Spleen (tissue), 7 donors: ENCODE results near the gene PRR7.

Experiments
- CTCF ChIP-seq, 11 experiments: fragments of 200-600 bp in 7 of 11; fragments of 450-650 bp in 4 of 11; sonication (generic) in 4 of 11; IDR thresholded peaks in 8 of 11; conservative IDR thresholded peaks in 3 of 11; 1 replicate in 7 of 11; 2 replicates in 4 of 11; pipeline versions ENCODE4 v1.4.0 to v1.8.0; 2016 to 2021; ENCODE audit warnings: antibody characterized with exemption in 11 of 11, inconsistent platforms in 4 of 11, mild to moderate bottlenecking in 1 of 11
- POLR2AphosphoS5 ChIP-seq, 3 donors: sonication (generic); formaldehyde crosslinking; IDR thresholded peaks; one replicate each; pipeline ENCODE4 v1.5.1; 2017; ENCODE audit warnings: antibody characterized with exemption in 3 of 3
- donor health status: DM: no; HTN: no; CAD: no; lungs with moderate emphysema.
- donor health status: DM: no; HTN: no; CAD: no.
- donor health status: DM: no; HTN: no; CAD: no.

GRCh38 chr5:177473443-177474001 lies 26.9 kb downstream of the PRR7 start, which contains the start of gene DBN1:
- no peak for TF ChIP-seq CTCF (IDR thresholded peaks at IDR 0.05 in 8 of 11, conservative IDR thresholded peaks at IDR 0.05 in 3 of 11)
- TF ChIP-seq POLR2AphosphoS5 (IDR thresholded peaks at IDR 0.05): peak in 2 of 3 donors; percentile 33 to 52
